HEK293 (cell line): Measurements from ENCODE around the gene MYH1.

Experiments used
- CTCF ChIA-PET: fragments of 350-600 bp; formaldehyde crosslinking; extraction: SDS; loops from one replicate; lab custom pipeline; 2021; ENCODE audit warnings: antibody characterized with exemption; lab: Yijun Ruan, JAX
- POLR2A ChIA-PET: fragments of 300-600 bp; formaldehyde crosslinking; extraction: SDS; loops from one replicate; lab custom pipeline; 2020; ENCODE audit warnings: antibody characterized with exemption, inconsistent platforms; lab: Yijun Ruan, JAX
- H3K27ac ChIP-seq: fragments of 200-500 bp; sonication (Bioruptor generic); 2 replicates; pipeline ENCODE4 v1.5.1; 2014; ENCODE audit warnings: low read depth, low read length, control low read depth, inconsistent platforms; ENCODE audit errors: extremely low read depth
- H3K36me3 ChIP-seq, 2 experiments: fragments of 200-500 bp in 1 of 2; sonication (Bioruptor generic) in 1 of 2; 1 replicate in 1 of 2; 2 replicates in 1 of 2; pipeline ENCODE4 v1.5.1; 2014 to 2017; ENCODE audit warnings: inconsistent platforms in 2 of 2, low read length in 2 of 2; ENCODE audit not compliant: control insufficient read depth in 2 of 2, insufficient read depth in 1 of 2
- H3K4me1 ChIP-seq: fragments of 200-500 bp; sonication (Bioruptor generic); 2 replicates; pipeline ENCODE4 v1.5.1; 2014; ENCODE audit warnings: mild to moderate bottlenecking, low read length, inconsistent platforms; ENCODE audit not compliant: control insufficient read depth, insufficient read depth
- H3K4me3 ChIP-seq: 2 replicates; pipeline ENCODE4 v1.5.1; 2011; ENCODE audit warnings: low read depth, mild to moderate bottlenecking, control low read depth, low read length, moderate library complexity
- H3K9me3 ChIP-seq: fragments of 200-500 bp; sonication (Bioruptor generic); 2 replicates; pipeline ENCODE4 v1.5.1; 2014; ENCODE audit warnings: low read depth, low read length, inconsistent platforms; ENCODE audit not compliant: control insufficient read depth, insufficient read depth
- ATF2 ChIP-seq: fragments of 450-650 bp; formaldehyde crosslinking; IDR thresholded peaks from 2 replicates; pipeline ENCODE4 v1.5.1; 2016; ENCODE audit warnings: missing biosample characterization, missing genetic modification characterization, low read depth
- GLIS1 ChIP-seq: fragments of 450-650 bp; formaldehyde crosslinking; IDR thresholded peaks from 2 replicates; pipeline ENCODE4 v1.5.1; 2016; ENCODE audit warnings: missing biosample characterization, missing genetic modification characterization
- INSM2 ChIP-seq: fragments of 450-650 bp; formaldehyde crosslinking; IDR thresholded peaks from 2 replicates; pipeline ENCODE4 v1.5.1; 2016; ENCODE audit warnings: missing biosample characterization, missing genetic modification characterization
- OVOL3 ChIP-seq: fragments of 450-650 bp; formaldehyde crosslinking; IDR thresholded peaks from 2 replicates; pipeline ENCODE4 v1.5.1; 2016; ENCODE audit warnings: missing biosample characterization, missing genetic modification characterization
- PRDM10 ChIP-seq: fragments of 450-650 bp; formaldehyde crosslinking; IDR thresholded peaks from 2 replicates; pipeline ENCODE4 v1.5.1; 2016; ENCODE audit warnings: missing biosample characterization, missing genetic modification characterization
- PRDM6 ChIP-seq: fragments of 450-650 bp; formaldehyde crosslinking; IDR thresholded peaks from 2 replicates; pipeline ENCODE4 v1.5.1; 2017; ENCODE audit warnings: missing biosample characterization, missing genetic modification characterization
- TRIM28 ChIP-seq: IDR thresholded peaks from 2 replicates; pipeline ENCODE4 v1.6.1; 2011; ENCODE audit warnings: low read length, control low read depth, borderline replicate concordance
- YY1 ChIP-seq: fragments of 450-650 bp; formaldehyde crosslinking; IDR thresholded peaks from 2 replicates; pipeline ENCODE4 v1.5.1; 2018; ENCODE audit warnings: missing biosample characterization, missing genetic modification characterization
- ZIC2 ChIP-seq: fragments of 450-650 bp; formaldehyde crosslinking; IDR thresholded peaks from 2 replicates; pipeline ENCODE4 v1.5.1; 2016; ENCODE audit warnings: missing biosample characterization, missing genetic modification characterization
- ZNF148 ChIP-seq: fragments of 450-650 bp; formaldehyde crosslinking; IDR thresholded peaks from 2 replicates; pipeline ENCODE4 v1.5.0; 2017; ENCODE audit warnings: missing biosample characterization, missing genetic modification characterization, borderline replicate concordance
- ZNF23 ChIP-seq: fragments of 450-650 bp; formaldehyde crosslinking; IDR thresholded peaks from 2 replicates; pipeline ENCODE4 v1.5.1; 2016; ENCODE audit warnings: missing biosample characterization, missing genetic modification characterization, borderline replicate concordance
- ZNF274 ChIP-seq, 2 experiments: fragments of 200-500 bp in 1 of 2; fragments of 450-650 bp in 1 of 2; sonication (Bioruptor generic) in 1 of 2; formaldehyde crosslinking in 1 of 2; IDR thresholded peaks; 2 replicates each; pipeline versions ENCODE4 v1.5.1 to v1.6.1; 2014 to 2016; ENCODE audit warnings: borderline replicate concordance in 1 of 2, inconsistent platforms in 1 of 2, low read length in 1 of 2, missing biosample characterization in 1 of 2, missing genetic modification characterization in 1 of 2
- ZNF350 ChIP-seq: fragments of 450-650 bp; formaldehyde crosslinking; IDR thresholded peaks from 2 replicates; pipeline ENCODE4 v1.5.0; 2017; ENCODE audit warnings: missing biosample characterization, mild to moderate bottlenecking, missing genetic modification characterization
- ZNF510 ChIP-seq: fragments of 450-650 bp; formaldehyde crosslinking; IDR thresholded peaks from 2 replicates; pipeline ENCODE4 v1.5.1; 2018; ENCODE audit warnings: mild to moderate bottlenecking, missing genetic modification characterization, missing biosample characterization; ENCODE audit not compliant: insufficient replicate concordance
- ZNF548 ChIP-seq: fragments of 450-650 bp; formaldehyde crosslinking; IDR thresholded peaks from 2 replicates; pipeline ENCODE4 v1.5.1; 2016; ENCODE audit warnings: missing biosample characterization, missing genetic modification characterization
- ZNF580 ChIP-seq: fragments of 450-650 bp; formaldehyde crosslinking; IDR thresholded peaks from 2 replicates; pipeline ENCODE4 v1.5.1; 2016; ENCODE audit warnings: missing biosample characterization, missing genetic modification characterization
- ZNF768 ChIP-seq: fragments of 450-650 bp; formaldehyde crosslinking; IDR thresholded peaks from 2 replicates; pipeline ENCODE4 v1.5.1; 2018; ENCODE audit warnings: missing biosample characterization, mild to moderate bottlenecking, missing genetic modification characterization
- ZNF792 ChIP-seq: fragments of 450-650 bp; formaldehyde crosslinking; IDR thresholded peaks from 2 replicates; pipeline ENCODE4 v1.5.1; 2016; ENCODE audit warnings: missing biosample characterization, missing genetic modification characterization

MYH1 gene

GRCh38 chr17:10558049-10558448, 39.7 kb upstream of the MYH1 start:
- H3K27ac ChIP-seq: no peak overlapping the region
- POLR2A ChIA-PET: no interaction called here
- no peaks in the 10 kb centered on the region for H3K36me3 ChIP-seq
- no peaks in the 10 kb centered on the region for H3K9me3 ChIP-seq
- TF ChIP-seq PRDM10 (tag by site-specific recombination) (no peak), ZIC2 (tag by site-specific recombination) (peak; percentile 66), ZNF792 (tag by site-specific recombination) (no peak), ZNF548 (no peak), GLIS1 (tag by site-specific recombination) (peak; percentile 49; the same call in 1 of the 2 replicates), ZNF23 (tag by site-specific recombination) (no peak), ZNF580 (no peak)
- 0 out of 2 replicates have a peak, but pooled peaks cover 2% of the 10 kb centered on the region for H3K4me1 ChIP-seq
- no peak overlapping the region for H3K4me3 ChIP-seq
- CTCF ChIA-PET: interaction anchor here (0.7 to 1.3 kb wide), 3 partner anchors 11 to 59 kb away, joined by 3 to 5 read pairs (median 3); no protein-coding TSS in a partner anchor

- no peak overlapping the region for H3K27ac ChIP-seq
- no peak for TF ChIP-seq ZNF510
- TF ChIP-seq ZNF148 (tag by site-specific recombination): no peak
- no peak for TF ChIP-seq ZNF274 (IDR thresholded peaks at IDR 0.05; ENCODE audit: low read length)
- no peak for TF ChIP-seq ZNF274 (tag by site-specific recombination; IDR thresholded peaks at IDR 0.05; ENCODE audit: borderline replicate concordance)
- TF ChIP-seq YY1 (tag by site-specific recombination): no peak
- TF ChIP-seq ZNF768 (tag by site-specific recombination): no peak
- TF ChIP-seq INSM2 (tag by site-specific recombination): no peak
- TF ChIP-seq ATF2 (tag by site-specific recombination): no peak
- no peak for TF ChIP-seq OVOL3 (tag by site-specific recombination)
- TF ChIP-seq PRDM6 (tag by site-specific recombination): no peak
- no peak for TF ChIP-seq TRIM28
- TF ChIP-seq ZNF350: no peak
- TF ChIP-seq, all 188 proteins: peak for 0
- Histone ChIP-seq H3K4me3 (no peak overlapping the region), H3K36me3 (no peaks in the 10 kb centered on the region), H3K9me3 (no peaks in the 10 kb centered on the region), H3K4me1 (0 out of 2 replicates have a peak, but pooled peaks cover 2% of the 10 kb centered on the region)
- POLR2A ChIA-PET: no interaction called here
- CTCF ChIA-PET: interaction anchor here (0.7 to 1.3 kb wide), 3 partner anchors 11 to 59 kb away, joined by 3 to 5 read pairs (median 3); no protein-coding TSS in a partner anchor
Observed at GRCh38 chr17:10557422-10557821, 39.1 kb upstream of the MYH1 start.
